IMR-90 (cell line): Measurements from ENCODE around the gene ZNF132. TPM values are rescaled to one million over a fixed set of nuclear protein-coding genes. Genes with fewer than 3 reads are reported as not detected.
A peak's percentile ranks its signal among the peaks of the same experiment; 100 is the strongest.

Source experiments
- ATAC-seq: fragments of 200-7000 bp; cut with Tn5 transposase; 2 replicates; pipeline ENCODE4 v1.9.1; 2020; ENCODE audit warnings: low read depth, mild to moderate bottlenecking, moderate library complexity
- BruUV-seq: library from RNA; stranded (reverse); fragments of 400-500 nt; replicated peaks from 2 replicates; lab custom pipeline; 2021; lab: Mats Ljungman, UMichigan
- CTCF ChIA-PET: fragments of 300-600 bp; formaldehyde crosslinking; extraction: SDS; loops from one replicate; lab custom pipeline; 2021; ENCODE audit warnings: antibody characterized with exemption; lab: Yijun Ruan, JAX
- POLR2A ChIA-PET: fragments of 300-600 bp; sonication (Branson Sonifier 250); formaldehyde crosslinking; loops from one replicate; lab custom pipeline; 2022; ENCODE audit warnings: antibody characterized with exemption; ENCODE audit not compliant: unreplicated experiment; lab: Charles Lee
- DNase-seq: peaks from one replicate; pipeline ENCODE4 v3.0.0; 2013
- H2AFZ ChIP-seq: replicated peaks from 2 replicates; pipeline ENCODE3; 2013; ENCODE audit warnings: low read length, mild to moderate bottlenecking; ENCODE audit not compliant: poor library complexity
- H2AK5ac ChIP-seq: 2 replicates; pipeline ENCODE4 v1.6.1; 2013; ENCODE audit warnings: low read depth, low read length, inconsistent platforms
- H2AK9ac ChIP-seq: replicated peaks from 2 replicates; pipeline ENCODE3; 2013; ENCODE audit warnings: mild to moderate bottlenecking, low read depth, low read length, moderate library complexity; ENCODE audit not compliant: poor library complexity
- H2BK120ac ChIP-seq: 2 replicates; pipeline ENCODE4 v1.6.1; 2013; ENCODE audit warnings: low read depth, low read length, inconsistent platforms
- H2BK15ac ChIP-seq: 3 replicates; pipeline ENCODE4 v1.6.1; 2013; ENCODE audit warnings: low read depth, low read length, inconsistent platforms
- H2BK20ac ChIP-seq: 2 replicates; pipeline ENCODE4 v1.6.1; 2013; ENCODE audit warnings: low read depth, mild to moderate bottlenecking, inconsistent platforms, low read length, moderate library complexity
- H2BK5ac ChIP-seq: 2 replicates; pipeline ENCODE4 v1.6.1; 2013; ENCODE audit warnings: mild to moderate bottlenecking, low read depth, low read length, inconsistent platforms; ENCODE audit not compliant: poor library complexity, severe bottlenecking
- H3K14ac ChIP-seq: replicated peaks from 2 replicates; pipeline ENCODE4 v1.6.1; 2013; ENCODE audit warnings: low read depth, low read length, inconsistent platforms
- H3K18ac ChIP-seq: 2 replicates; pipeline ENCODE4 v1.6.1; 2013; ENCODE audit warnings: low read depth, low read length, control low read depth
- H3K23ac ChIP-seq: 2 replicates; pipeline ENCODE4 v1.6.1; 2013; ENCODE audit warnings: low read depth, low read length, inconsistent platforms
- H3K27ac ChIP-seq: 2 replicates; pipeline ENCODE4 v1.5.1; 2013; ENCODE audit warnings: mild to moderate bottlenecking, control low read depth, low read length; ENCODE audit not compliant: insufficient read depth
- H3K27me3 ChIP-seq: 2 replicates; pipeline ENCODE4 v1.6.1; 2013; ENCODE audit warnings: low read length; ENCODE audit not compliant: control insufficient read depth, insufficient read depth
- H3K36me3 ChIP-seq: 2 replicates; pipeline ENCODE4 v1.6.1; 2013; ENCODE audit warnings: low read length, mixed read lengths; ENCODE audit not compliant: control insufficient read depth, insufficient read depth
- H3K4ac ChIP-seq: 2 replicates; pipeline ENCODE4 v1.6.1; 2013; ENCODE audit warnings: low read depth, low read length, inconsistent platforms
- H3K4me1 ChIP-seq: 2 replicates; pipeline ENCODE4 v1.6.1; 2013; ENCODE audit warnings: low read length, mixed read lengths; ENCODE audit not compliant: control insufficient read depth, insufficient read depth
- H3K4me2 ChIP-seq: 2 replicates; pipeline ENCODE4 v1.6.1; 2013; ENCODE audit warnings: low read depth, mild to moderate bottlenecking, control low read depth, low read length, moderate library complexity
- H3K4me3 ChIP-seq: 2 replicates; pipeline ENCODE4 v1.5.1; 2013; ENCODE audit warnings: low read depth, mild to moderate bottlenecking, control low read depth, low read length, moderate library complexity; ENCODE audit not compliant: insufficient read depth
- H3K56ac ChIP-seq: 2 replicates; pipeline ENCODE4 v1.6.1; 2013; ENCODE audit warnings: low read length, inconsistent platforms; ENCODE audit not compliant: insufficient read depth; ENCODE audit errors: extremely low read depth
- H3K79me1 ChIP-seq, 2 experiments: 2 replicates each; pipeline ENCODE4 v1.6.1; 2013; ENCODE audit warnings: low read length in 2 of 2, inconsistent platforms in 1 of 2, low read depth in 1 of 2
- H3K9ac ChIP-seq: 2 replicates; pipeline ENCODE4 v1.6.1; 2013; ENCODE audit warnings: low read depth, low read length, control low read depth
- H3K9me1 ChIP-seq: 2 replicates; pipeline ENCODE4 v1.6.1; 2013; ENCODE audit warnings: low read length, inconsistent platforms; ENCODE audit not compliant: insufficient read depth
- H3K9me3 ChIP-seq: 2 replicates; pipeline ENCODE4 v1.6.1; 2013; ENCODE audit warnings: low read length; ENCODE audit not compliant: control insufficient read depth, insufficient read depth
- H4K20me1 ChIP-seq: 2 replicates; pipeline ENCODE4 v1.6.1; 2013; ENCODE audit warnings: low read length, inconsistent platforms; ENCODE audit not compliant: insufficient read depth
- H4K5ac ChIP-seq: 2 replicates; pipeline ENCODE4 v1.6.1; 2013; ENCODE audit warnings: mild to moderate bottlenecking, low read depth, low read length, control low read depth
- H4K8ac ChIP-seq, 2 experiments: 2 replicates each; pipeline ENCODE4 v1.6.1; 2013; ENCODE audit warnings: low read depth in 2 of 2, low read length in 2 of 2, control low read depth in 1 of 2, inconsistent platforms in 1 of 2
- H4K91ac ChIP-seq: 2 replicates; pipeline ENCODE4 v1.6.1; 2013; ENCODE audit warnings: low read depth, low read length, inconsistent platforms; ENCODE audit not compliant: insufficient read depth
- BHLHE40 ChIP-seq: fragments of 150-350 bp; IDR thresholded peaks from 2 replicates; pipeline ENCODE4 v1.6.1; 2016; ENCODE audit warnings: mild to moderate bottlenecking, low read depth, low read length
- CEBPB ChIP-seq: IDR thresholded peaks from 2 replicates; pipeline ENCODE4 v1.6.1; 2012; ENCODE audit warnings: low read depth, low read length, improper control_type of control experiment
- CHD1 ChIP-seq: IDR thresholded peaks from 2 replicates; pipeline ENCODE4 v1.6.1; 2012; ENCODE audit warnings: low read depth, low read length, improper control_type of control experiment
- ELK1 ChIP-seq: fragments of 150-350 bp; IDR thresholded peaks from 2 replicates; pipeline ENCODE4 v1.6.1; 2016; ENCODE audit warnings: low read depth, mild to moderate bottlenecking, low read length, moderate library complexity, borderline replicate concordance
- MAFK ChIP-seq: IDR thresholded peaks from 2 replicates; pipeline ENCODE4 v1.6.1; 2012; ENCODE audit warnings: low read depth, low read length, improper control_type of control experiment
- MXI1 ChIP-seq: IDR thresholded peaks from 2 replicates; pipeline ENCODE4 v1.6.1; 2012; ENCODE audit warnings: low read depth, mild to moderate bottlenecking, low read length, moderate library complexity, borderline replicate concordance
- POLR2A ChIP-seq: IDR thresholded peaks from 2 replicates; pipeline ENCODE4 v1.6.1; 2012; ENCODE audit warnings: mild to moderate bottlenecking, low read depth, low read length
- RAD21 ChIP-seq: IDR thresholded peaks from 2 replicates; pipeline ENCODE4 v1.6.1; 2012; ENCODE audit warnings: low read length, improper control_type of control experiment
- RCOR1 ChIP-seq: IDR thresholded peaks from 2 replicates; pipeline ENCODE4 v1.6.1; 2012; ENCODE audit warnings: mild to moderate bottlenecking, low read length, improper control_type of control experiment; ENCODE audit not compliant: insufficient replicate concordance
- RFX5 ChIP-seq: IDR thresholded peaks from 2 replicates; pipeline ENCODE4 v1.8.0; 2012; ENCODE audit warnings: low read depth, mild to moderate bottlenecking, low read length, moderate library complexity
- SMC3 ChIP-seq: fragments of 150-350 bp; IDR thresholded peaks from 2 replicates; pipeline ENCODE4 v1.6.1; 2016; ENCODE audit warnings: low read depth, mild to moderate bottlenecking, antibody characterized with exemption, low read length, moderate library complexity
- WGBS, 2 experiments: methylation state at CpG; one replicate each; pipeline versions ENCODE4 v1.1.5 to v1.1.7; 2013; ENCODE audit warnings: missing lambda C conversion rate in 2 of 2; ENCODE audit not compliant: insufficient read length in 1 of 2; ENCODE audit errors: extremely low coverage in 2 of 2; 5-methylcytosine and 5-hydroxymethylcytosine counted together
- dilution Hi-C: fragments of 300-500 bp; cut with HindIII; formaldehyde crosslinking; loops from one replicate; pipeline ENCODE4 v1.14.3; 2018; ENCODE audit warnings: low sequenced_read_pairs; ENCODE audit not compliant: unreplicated experiment
- in situ Hi-C: fragments of 300-500 bp; cut with MboI; formaldehyde crosslinking; loops from 3 replicates; pipeline ENCODE4 v1.14.3; 2019; ENCODE audit warnings: low sequenced_read_pairs, inconsistent platforms, mixed read lengths
- intact Hi-C: fragments of 100-400 bp; cut with micrococcal nuclease; formaldehyde crosslinking; loops from 2 replicates; pipeline ENCODE4 v1.10.0; 2022
- polyA plus RNA-seq, 3 experiments: library from polyadenylated mRNA; depleted of rRNA; stranded (reverse); fragments of >200 nt; gene quantifications; 2 replicates each; pipeline ENCODE4 v1.2.3, GENCODE V29; 2012; ENCODE audit warnings: low replicate concordance in 1 of 3
- total RNA-seq: library from RNA; depleted of rRNA; stranded (reverse); fragments of >200 nt; gene quantifications from 2 replicates; pipeline ENCODE4 v1.2.3, GENCODE V29; 2012
- TF ChIP-seq, protein P1 (sequence below): conservative IDR thresholded peaks from 2 replicates; pipeline ENCODE4 v1.5.1; 2012; ENCODE audit warnings: mild to moderate bottlenecking, low read depth, low read length, improper control_type of control experiment
- TF ChIP-seq, protein P2 (sequence below): fragments of 150-350 bp; IDR thresholded peaks from 2 replicates; pipeline ENCODE4 v1.6.1; 2017; ENCODE audit warnings: mild to moderate bottlenecking, antibody characterized with exemption, low read length, low read depth

Gene ZNF132
- total and polyA plus RNA-seq, 2 of the 4 experiments (the other 2 are of a cell fraction) = 2.4 to 13.6 TPM

DNA sequence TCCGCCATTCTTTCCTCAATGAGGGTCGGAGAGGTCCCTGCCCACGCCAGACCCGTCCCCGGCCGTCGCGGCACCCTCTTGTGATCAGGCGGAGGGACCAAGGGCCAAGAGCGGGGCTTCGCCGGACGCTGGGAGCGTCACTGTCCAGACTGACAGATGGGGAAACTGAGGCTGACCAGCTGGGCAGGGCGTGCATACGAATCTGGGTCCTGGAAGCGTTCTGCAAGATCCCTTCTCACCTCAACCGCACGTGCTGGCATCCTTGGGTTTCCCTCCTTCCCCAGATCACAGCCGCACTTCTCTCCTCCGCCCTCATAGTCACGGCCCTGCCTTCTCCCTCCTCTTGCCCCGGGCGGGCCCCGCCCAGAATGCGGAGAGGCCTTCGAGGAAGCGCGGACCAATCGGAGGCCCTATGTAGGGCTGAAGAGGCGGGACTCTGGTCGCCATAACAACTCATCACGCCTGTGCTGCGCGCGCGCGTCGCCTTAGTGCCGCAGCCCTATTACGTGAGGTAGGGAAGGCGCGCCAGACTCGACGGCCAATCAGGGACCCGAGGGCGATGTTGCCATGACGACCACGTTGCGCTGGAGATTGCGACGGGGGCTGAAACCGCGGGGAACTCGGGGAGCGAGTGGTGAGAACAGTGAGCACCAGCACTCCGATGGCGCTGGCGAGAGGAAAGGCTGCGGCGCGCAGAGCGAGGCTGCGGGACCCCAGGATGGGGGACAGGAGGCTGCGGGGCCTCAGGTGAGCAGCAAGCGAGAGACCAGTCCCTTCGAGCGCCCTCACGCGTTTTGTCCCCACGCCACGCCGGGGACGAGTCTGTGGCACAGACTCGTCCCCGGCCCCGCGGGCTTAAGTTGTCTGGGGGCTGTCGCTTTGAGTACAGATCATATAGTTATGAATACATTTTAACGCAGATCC lies 38.8 kb downstream of the ZNF132 start:
- Histone ChIP-seq H2BK5ac (peak overlapping the region; percentile 48), H3K9ac (peak overlapping the region; percentile 60), H4K8ac (peak overlapping the region; percentile 79 to 94; a peak in 3 of 4 replicates), H3K4me3 (peak overlapping the region; percentile 66), H3K36me3 (no peaks in the 10 kb centered on the region), H2AK9ac (peak overlapping the region; percentile 95), H3K4ac (peak overlapping the region; percentile 81), H4K91ac (peak overlapping the region; percentile 82), H4K5ac (peak overlapping the region; percentile 51), H3K79me1 (peaks cover 0 to 10% of the 10 kb centered on the region in 2 experiments; a peak in 2 of 4 replicates), H4K20me1 (no peaks in the 10 kb centered on the region), H3K56ac (no peak overlapping the region), H2BK120ac (peak overlapping the region; percentile 34; the same call in 1 of the 2 replicates), H3K18ac (no peak overlapping the region), H3K14ac (peak overlapping the region; percentile 86), H3K4me2 (peak overlapping the region; percentile 93), H3K9me1 (no peaks in the 10 kb centered on the region), H2BK20ac (no peak overlapping the region), H3K9me3 (no peaks in the 10 kb centered on the region), H3K4me1 (peaks cover 5% of the 10 kb centered on the region), H2AK5ac (peak overlapping the region; percentile 88; the same call in 1 of the 2 replicates), H2AFZ (peak overlapping the region; percentile 99), H3K27me3 (no peaks in the 10 kb centered on the region), H3K27ac (peak overlapping the region; percentile 19; the same call in 1 of the 2 replicates), H2BK15ac (no peak overlapping the region), H3K23ac (peak overlapping the region; percentile 95)
- CTCF ChIA-PET = no interaction called here
- ATAC-seq (peak; percentile 99), DNase-seq (peak; percentile 99)
- POLR2A ChIA-PET = no interaction called here
- WGBS, 2 experiments = 1% methylated on average over 48 of the region's 80 CpGs; no CpG with 5 or more reads in 1 of the 2 experiments
- dilution Hi-C loops (no loop called here), in situ Hi-C loops (no loop called here), intact Hi-C loops (no loop called here)
- BruUV-seq = no TSS peak
- peak; percentile 94 for TF ChIP-seq RFX5
- no peak for TF ChIP-seq MAFK
- TF ChIP-seq POLR2A = peak; percentile 89
- no peak for TF ChIP-seq RAD21
- no peak for TF ChIP-seq RCOR1
- TF ChIP-seq, protein P1, sequence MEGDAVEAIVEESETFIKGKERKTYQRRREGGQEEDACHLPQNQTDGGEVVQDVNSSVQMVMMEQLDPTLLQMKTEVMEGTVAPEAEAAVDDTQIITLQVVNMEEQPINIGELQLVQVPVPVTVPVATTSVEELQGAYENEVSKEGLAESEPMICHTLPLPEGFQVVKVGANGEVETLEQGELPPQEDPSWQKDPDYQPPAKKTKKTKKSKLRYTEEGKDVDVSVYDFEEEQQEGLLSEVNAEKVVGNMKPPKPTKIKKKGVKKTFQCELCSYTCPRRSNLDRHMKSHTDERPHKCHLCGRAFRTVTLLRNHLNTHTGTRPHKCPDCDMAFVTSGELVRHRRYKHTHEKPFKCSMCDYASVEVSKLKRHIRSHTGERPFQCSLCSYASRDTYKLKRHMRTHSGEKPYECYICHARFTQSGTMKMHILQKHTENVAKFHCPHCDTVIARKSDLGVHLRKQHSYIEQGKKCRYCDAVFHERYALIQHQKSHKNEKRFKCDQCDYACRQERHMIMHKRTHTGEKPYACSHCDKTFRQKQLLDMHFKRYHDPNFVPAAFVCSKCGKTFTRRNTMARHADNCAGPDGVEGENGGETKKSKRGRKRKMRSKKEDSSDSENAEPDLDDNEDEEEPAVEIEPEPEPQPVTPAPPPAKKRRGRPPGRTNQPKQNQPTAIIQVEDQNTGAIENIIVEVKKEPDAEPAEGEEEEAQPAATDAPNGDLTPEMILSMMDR = no peak; the same call in 1 of the 2 replicates
- peak; percentile 77; the same call in 1 of the 2 replicates for TF ChIP-seq MXI1
- TF ChIP-seq SMC3 = no peak
- no peak for TF ChIP-seq ELK1
- TF ChIP-seq, protein P2, sequence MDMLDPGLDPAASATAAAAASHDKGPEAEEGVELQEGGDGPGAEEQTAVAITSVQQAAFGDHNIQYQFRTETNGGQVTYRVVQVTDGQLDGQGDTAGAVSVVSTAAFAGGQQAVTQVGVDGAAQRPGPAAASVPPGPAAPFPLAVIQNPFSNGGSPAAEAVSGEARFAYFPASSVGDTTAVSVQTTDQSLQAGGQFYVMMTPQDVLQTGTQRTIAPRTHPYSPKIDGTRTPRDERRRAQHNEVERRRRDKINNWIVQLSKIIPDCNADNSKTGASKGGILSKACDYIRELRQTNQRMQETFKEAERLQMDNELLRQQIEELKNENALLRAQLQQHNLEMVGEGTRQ = peak; percentile 50
- peak; percentile 69; the same call in 1 of the 2 replicates for TF ChIP-seq CEBPB
- peak; percentile 84 for TF ChIP-seq BHLHE40
- no peak for TF ChIP-seq CHD1
